Hepatocyte (in vitro differentiated cells): ENCODE results near the gene LIMA1. TPM values are rescaled to one million over a fixed set of nuclear protein-coding genes. Genes with fewer than 3 reads are reported as not detected.

Experiments used
- DNase-seq: peaks from one replicate; pipeline ENCODE4 v3.0.0-alpha.2; 2016; ENCODE audit warnings: low spot score
- H2AFZ ChIP-seq: fragments of 200-600 bp; sonication (generic); 2 replicates; pipeline ENCODE4 v1.6.0; 2016; ENCODE audit warnings: antibody characterized with exemption, mild to moderate bottlenecking
- H3K27ac ChIP-seq: fragments of 200-600 bp; sonication (generic); 2 replicates; pipeline ENCODE4 v1.5.1; 2016; ENCODE audit warnings: mild to moderate bottlenecking
- H3K27me3 ChIP-seq: fragments of 200-600 bp; sonication (generic); 2 replicates; pipeline ENCODE4 v1.6.1; 2016
- H3K36me3 ChIP-seq: fragments of 200-600 bp; sonication (generic); replicated peaks from 2 replicates; pipeline ENCODE4 v1.5.1; 2016; ENCODE audit warnings: low read depth; ENCODE audit not compliant: insufficient read depth
- H3K4me1 ChIP-seq: fragments of 200-600 bp; sonication (generic); 2 replicates; pipeline ENCODE4 v1.5.1; 2016; ENCODE audit warnings: mild to moderate bottlenecking, moderate library complexity; ENCODE audit not compliant: insufficient read depth
- H3K4me2 ChIP-seq: fragments of 200-600 bp; sonication (generic); 2 replicates; pipeline ENCODE4 v1.6.0; 2016
- H3K4me3 ChIP-seq: fragments of 200-600 bp; sonication (generic); 2 replicates; pipeline ENCODE4 v1.5.1; 2016; ENCODE audit warnings: mild to moderate bottlenecking
- H3K79me2 ChIP-seq: fragments of 200-600 bp; sonication (generic); 2 replicates; pipeline ENCODE4 v1.6.0; 2017; ENCODE audit warnings: mild to moderate bottlenecking
- H3K9me2 ChIP-seq: fragments of 200-600 bp; sonication (generic); replicated peaks from 2 replicates; pipeline ENCODE4 v1.6.0; 2017; ENCODE audit warnings: mild to moderate bottlenecking; ENCODE audit not compliant: insufficient read depth
- H3K9me3 ChIP-seq: fragments of 200-600 bp; sonication (generic); 2 replicates; pipeline ENCODE4 v1.5.1; 2016; ENCODE audit warnings: low read depth, mild to moderate bottlenecking
- H4K20me1 ChIP-seq: fragments of 200-600 bp; sonication (generic); 2 replicates; pipeline ENCODE4 v1.6.0; 2016; ENCODE audit warnings: mild to moderate bottlenecking; ENCODE audit not compliant: insufficient read depth, poor library complexity, severe bottlenecking
- EZH2 ChIP-seq: fragments of 200-600 bp; sonication (generic); IDR thresholded peaks from 2 replicates; pipeline ENCODE4 v1.6.1; 2016; ENCODE audit warnings: antibody characterized with exemption, mild to moderate bottlenecking, borderline replicate concordance
- EZH2phosphoT487 ChIP-seq: fragments of 200-600 bp; sonication (generic); IDR thresholded peaks from one replicate; pipeline ENCODE4 v1.6.1; 2018; ENCODE audit warnings: antibody characterized with exemption, mild to moderate bottlenecking, low read depth, moderate library complexity; ENCODE audit not compliant: unreplicated experiment, severe bottlenecking
- WGBS: methylation state at CpG from one replicate; pipeline ENCODE4 v1.1.6; 2016; ENCODE audit warnings: low lambda C conversion rate; ENCODE audit errors: missing lambda C conversion rate; 5-methylcytosine and 5-hydroxymethylcytosine counted together
- polyA plus RNA-seq: library from polyadenylated mRNA; unstranded; fragments of >200 nt; fragmentation: Nextera tagmentation; extraction: Ambion mirVana; gene quantifications from 2 replicates; pipeline ENCODE4 v1.2.1, GENCODE V29; 2016
- total RNA-seq: library from RNA; depleted of rRNA; stranded (reverse); fragments of >200 nt; gene quantifications from 2 replicates; pipeline ENCODE4 v1.2.3, GENCODE V29; 2014
- TF ChIP-seq, protein P1 (sequence below): fragments of 200-600 bp; sonication (generic); IDR thresholded peaks from 2 replicates; pipeline ENCODE4 v1.5.1; 2016; ENCODE audit warnings: antibody characterized with exemption, mild to moderate bottlenecking; ENCODE audit not compliant: poor library complexity

The LIMA1 gene
- total and polyA plus RNA-seq, 2 experiments from 2014 or later: 54.8 to 84.4 TPM

- Histone ChIP-seq H3K79me2 (peaks cover 50% of the 10 kb centered on the region), H2AFZ (peak within 1 kb of the TSS; percentile 58), H3K36me3 (no peaks in the 10 kb centered on the region), H3K9me2 (no peaks in the 10 kb centered on the region), H3K4me2 (peak within 1 kb of the TSS; percentile 88), H3K4me1 (peaks cover 16% of the 10 kb centered on the region), H3K27me3 (no peaks in the 10 kb centered on the region), H3K9me3 (no peaks in the 10 kb centered on the region), H4K20me1 (no peaks in the 10 kb centered on the region), H3K4me3 (peak within 1 kb of the TSS; percentile 49), H3K27ac (peak within 1 kb of the TSS; percentile 97)
- peak; percentile 100 for DNase-seq
- TF ChIP-seq EZH2: no peak
- TF ChIP-seq EZH2phosphoT487: no peak
- TF ChIP-seq, protein P1, sequence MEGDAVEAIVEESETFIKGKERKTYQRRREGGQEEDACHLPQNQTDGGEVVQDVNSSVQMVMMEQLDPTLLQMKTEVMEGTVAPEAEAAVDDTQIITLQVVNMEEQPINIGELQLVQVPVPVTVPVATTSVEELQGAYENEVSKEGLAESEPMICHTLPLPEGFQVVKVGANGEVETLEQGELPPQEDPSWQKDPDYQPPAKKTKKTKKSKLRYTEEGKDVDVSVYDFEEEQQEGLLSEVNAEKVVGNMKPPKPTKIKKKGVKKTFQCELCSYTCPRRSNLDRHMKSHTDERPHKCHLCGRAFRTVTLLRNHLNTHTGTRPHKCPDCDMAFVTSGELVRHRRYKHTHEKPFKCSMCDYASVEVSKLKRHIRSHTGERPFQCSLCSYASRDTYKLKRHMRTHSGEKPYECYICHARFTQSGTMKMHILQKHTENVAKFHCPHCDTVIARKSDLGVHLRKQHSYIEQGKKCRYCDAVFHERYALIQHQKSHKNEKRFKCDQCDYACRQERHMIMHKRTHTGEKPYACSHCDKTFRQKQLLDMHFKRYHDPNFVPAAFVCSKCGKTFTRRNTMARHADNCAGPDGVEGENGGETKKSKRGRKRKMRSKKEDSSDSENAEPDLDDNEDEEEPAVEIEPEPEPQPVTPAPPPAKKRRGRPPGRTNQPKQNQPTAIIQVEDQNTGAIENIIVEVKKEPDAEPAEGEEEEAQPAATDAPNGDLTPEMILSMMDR: no peak
- WGBS: 1% methylated on average over 58 of the region's 70 CpGs
Observed at GRCh38 chr12:50167049-50167828, 116.1 kb downstream of the LIMA1 start, which contains the start of gene CERS5. Gene CERS5, minus strand, starts transcription at chr12:50167369. Its CDS starts 72 bp downstream, at chr12:50167297.

- Histone ChIP-seq H4K20me1 (no peaks in the 10 kb centered on the region), H3K4me3 (peak overlapping the region; percentile 49), H2AFZ (peak overlapping the region; percentile 49), H3K79me2 (peaks cover 55% of the 10 kb centered on the region), H3K9me3 (no peaks in the 10 kb centered on the region), H3K4me2 (peak overlapping the region; percentile 88), H3K4me1 (peaks cover 16% of the 10 kb centered on the region), H3K27ac (peak overlapping the region; percentile 97), H3K36me3 (no peaks in the 10 kb centered on the region), H3K9me2 (no peaks in the 10 kb centered on the region), H3K27me3 (no peaks in the 10 kb centered on the region)
- no peak for TF ChIP-seq EZH2phosphoT487
- TF ChIP-seq, protein P1: no peak
- no peak for TF ChIP-seq EZH2
- WGBS: 0% methylated on average over 1 of the region's 12 CpGs
- peak; percentile 72 for DNase-seq
Observed at GRCh38 chr12:50166799-50167048, 116.6 kb downstream of the LIMA1 start.

DNA sequence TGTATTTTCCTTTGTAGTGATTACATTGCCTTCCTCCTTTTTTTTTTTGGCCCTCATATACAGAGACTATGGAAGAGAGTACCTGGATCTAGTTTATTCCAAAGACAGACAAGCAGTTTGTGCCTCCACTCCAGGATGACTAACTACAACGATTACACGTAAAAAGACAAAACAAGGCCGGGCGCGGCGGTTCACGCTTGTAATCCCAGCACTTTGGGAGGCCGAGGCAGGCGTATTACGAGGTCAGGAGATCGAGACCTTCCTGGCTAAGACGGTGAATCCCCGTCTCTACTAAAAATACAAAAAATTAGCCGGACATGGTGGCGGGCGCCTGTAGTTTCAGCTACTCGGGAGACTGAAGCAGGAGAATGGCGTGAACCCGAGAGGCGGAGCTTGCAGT lies 118.4 kb downstream of the LIMA1 start:
- Histone ChIP-seq H3K4me3 (no peak overlapping the region), H4K20me1 (peaks cover 8% of the 10 kb centered on the region), H3K9me2 (no peaks in the 10 kb centered on the region), H2AFZ (no peak overlapping the region), H3K27me3 (no peaks in the 10 kb centered on the region), H3K36me3 (no peaks in the 10 kb centered on the region), H3K4me2 (no peak overlapping the region), H3K27ac (no peak overlapping the region), H3K4me1 (peaks cover 19% of the 10 kb centered on the region), H3K9me3 (no peaks in the 10 kb centered on the region), H3K79me2 (peaks cover 70% of the 10 kb centered on the region)
- DNase-seq: no peak
- TF ChIP-seq, protein P1: no peak
- no peak for TF ChIP-seq EZH2phosphoT487
- TF ChIP-seq EZH2: no peak
- 94% methylated on average over 20 of the region's 20 CpGs for WGBS
